NCI-H187 (cell line): Measurements from ENCODE around the gene KAZALD1.
"Not testable (repeated sequence)": the region's sequence is repeated elsewhere in the genome, so short reads cannot be mapped to it uniquely, and the experiment has no call there.

Source experiments
- DNase-seq, 2 experiments: peaks; one replicate each; lab custom pipeline; 2025; lab: John Stamatoyannopoulos, UW

The KAZALD1 gene

DNA sequence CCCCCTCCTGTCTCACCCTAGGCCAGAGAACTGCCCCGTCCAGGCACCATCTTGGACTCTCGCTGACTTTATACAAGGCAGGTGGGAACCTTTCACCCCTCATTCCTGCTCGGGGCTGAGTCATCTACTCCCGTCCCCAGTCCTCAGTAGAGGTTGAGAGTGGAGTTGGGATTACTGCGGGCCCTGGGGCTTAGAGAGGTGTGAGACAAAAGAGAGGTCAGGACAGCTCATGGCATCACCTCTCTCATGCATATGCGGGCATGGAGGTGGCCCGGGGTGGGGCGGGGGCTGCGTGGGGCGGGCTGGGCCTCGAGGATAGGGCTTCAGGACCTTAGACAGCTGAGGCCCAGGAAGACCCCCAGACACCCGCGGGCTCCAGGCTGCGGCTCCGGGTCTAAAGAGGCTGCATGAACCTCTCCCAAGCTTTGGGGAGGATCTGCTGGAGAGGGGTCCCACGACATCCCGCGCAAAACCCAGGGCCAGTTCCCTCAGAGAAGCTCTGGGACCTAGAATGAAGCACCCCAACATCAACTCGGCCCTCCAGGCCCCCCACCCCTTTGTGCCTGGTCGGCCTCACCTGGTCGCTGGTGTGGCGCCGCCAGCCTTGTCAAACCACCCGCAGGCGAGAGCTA lies 31.2 kb upstream of the KAZALD1 start:
- DNase-seq: no peak

DNA sequence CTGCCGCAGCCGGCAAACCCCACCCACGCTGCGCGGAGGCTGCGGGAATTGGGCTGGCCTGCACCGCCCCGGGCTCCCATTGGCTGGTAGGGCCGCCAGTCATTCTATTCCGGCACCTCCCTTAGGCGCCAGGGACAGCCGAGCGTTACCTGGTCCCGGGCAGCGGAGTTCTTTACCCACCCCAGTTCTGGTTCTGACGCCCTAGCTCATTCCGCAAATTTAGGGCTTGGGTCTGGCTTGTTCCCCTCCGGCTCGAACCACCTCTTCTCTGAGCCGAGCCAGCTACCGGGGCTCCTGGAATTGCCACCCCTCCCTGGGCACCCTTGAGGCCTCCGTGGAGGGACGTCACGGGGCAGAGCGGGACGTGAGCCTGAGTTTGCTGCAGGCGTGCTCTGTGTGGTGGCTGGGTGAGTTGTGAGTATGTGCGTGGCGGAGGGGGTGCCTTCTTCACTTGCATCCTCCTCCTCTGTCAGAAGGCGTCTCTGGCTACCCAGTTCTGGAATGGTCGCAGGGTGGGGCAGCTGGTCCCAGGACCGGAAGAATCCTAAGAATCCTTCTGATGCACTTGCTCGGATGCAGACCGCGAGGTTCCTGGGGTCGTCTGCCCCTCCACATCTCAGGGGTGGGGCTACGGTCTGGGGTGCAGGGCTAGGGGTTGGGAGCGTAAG lies 30.5 kb upstream of the KAZALD1 start, which contains the start of the genes PDZD7 and SFXN3:
Gene PDZD7 (minus strand): TSS at position 2 of the 668 bp plus-strand sequence. CDS start 910 bp downstream, outside the sequence.
Gene SFXN3 (plus strand): TSS at position 107 of the 668 bp plus-strand sequence. CDS start 3,461 bp downstream, outside the sequence.
- peak; percentile 77 to 86 for DNase-seq

DNA sequence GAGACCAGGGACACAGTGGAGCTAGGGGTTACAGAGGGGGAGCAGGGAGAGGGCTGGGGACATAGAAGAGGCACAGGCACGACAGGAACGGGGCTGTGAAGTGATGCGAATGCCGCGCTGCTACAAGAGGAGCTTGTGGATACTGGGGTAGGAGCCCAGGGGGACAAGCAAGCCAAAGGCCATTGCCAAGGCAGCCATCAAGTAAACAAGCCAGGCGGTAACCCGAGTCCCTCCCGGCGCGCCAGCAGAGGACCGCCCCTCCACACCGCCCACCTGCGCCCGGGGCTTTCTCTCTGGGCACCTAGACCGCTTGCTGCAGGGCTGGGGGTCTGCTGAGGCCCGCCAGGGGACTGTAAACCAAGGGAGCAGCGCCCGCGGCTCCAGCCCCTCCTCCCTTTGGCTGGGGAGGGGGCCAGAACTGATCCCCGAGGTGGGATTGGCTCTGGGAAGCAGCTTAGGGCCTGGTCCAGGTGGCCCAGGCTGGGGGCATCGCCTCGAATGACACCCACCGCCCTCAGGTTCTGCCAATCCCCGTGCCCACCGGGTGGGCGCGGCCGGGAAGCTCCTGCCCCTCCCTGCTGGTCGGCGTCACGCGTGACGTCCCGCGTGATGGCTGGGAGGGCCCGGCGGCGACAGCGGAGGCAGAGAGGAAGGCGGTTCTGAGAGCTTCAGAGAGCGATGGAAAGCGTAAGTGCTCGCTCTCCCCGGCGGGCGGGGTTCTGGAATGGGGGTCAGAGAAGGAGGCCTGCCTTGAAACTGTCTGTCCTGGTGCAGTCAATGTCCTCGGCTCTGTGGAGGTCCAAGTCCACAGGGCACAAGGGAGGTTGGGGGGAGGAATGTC lies 29.8 kb upstream of the KAZALD1 start:
- DNase-seq: peak; percentile 12 to 18

DNA sequence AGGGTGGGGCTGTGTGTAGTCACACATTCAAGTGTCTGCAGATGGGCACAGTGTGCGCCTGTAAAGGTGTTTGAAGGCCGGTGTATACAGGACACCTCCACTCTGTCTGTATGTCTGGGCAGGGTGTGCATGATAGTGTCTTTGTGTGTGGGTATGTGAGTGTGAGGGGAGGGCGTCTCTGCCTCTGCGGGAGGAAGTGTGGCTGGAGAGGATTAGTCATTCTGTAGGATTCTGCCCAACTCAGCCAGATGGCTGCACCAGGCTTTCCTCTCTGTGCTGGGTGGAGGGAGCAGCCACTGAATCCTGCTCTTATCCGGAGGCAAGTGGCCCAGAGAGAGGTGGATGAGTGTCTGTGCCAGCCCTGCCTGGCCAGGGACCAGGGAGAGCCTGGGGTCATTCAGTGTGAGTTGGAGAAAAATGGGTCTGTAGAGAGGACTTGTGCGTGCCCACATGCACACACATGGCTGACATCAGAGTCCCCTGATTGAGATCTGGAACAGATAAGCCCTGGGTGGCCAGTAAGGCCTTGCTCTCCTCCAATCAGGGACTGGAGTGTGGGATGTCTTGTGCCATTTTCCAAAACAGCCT lies 29.1 kb upstream of the KAZALD1 start:
- no peak for DNase-seq

DNA sequence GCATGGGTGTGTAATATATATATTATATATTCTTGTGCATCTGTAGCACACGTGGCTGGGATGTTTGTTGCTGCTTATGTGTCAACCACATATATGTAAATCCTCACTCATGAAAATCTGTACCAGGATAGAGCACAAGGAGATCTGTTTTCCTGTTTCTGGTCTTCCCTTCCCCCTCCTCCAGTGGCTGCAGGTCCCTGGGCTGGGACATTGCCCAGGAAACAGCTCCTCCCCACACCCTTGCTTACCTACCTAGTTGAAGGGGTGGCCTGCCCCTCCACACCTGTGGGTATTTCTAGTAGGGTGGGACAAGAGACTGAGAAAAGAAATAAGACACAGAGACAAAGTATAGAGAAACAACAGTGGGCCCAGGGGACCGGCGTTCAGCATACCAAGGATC lies 28.5 kb upstream of the KAZALD1 start:
- DNase-seq: no peak

DNA sequence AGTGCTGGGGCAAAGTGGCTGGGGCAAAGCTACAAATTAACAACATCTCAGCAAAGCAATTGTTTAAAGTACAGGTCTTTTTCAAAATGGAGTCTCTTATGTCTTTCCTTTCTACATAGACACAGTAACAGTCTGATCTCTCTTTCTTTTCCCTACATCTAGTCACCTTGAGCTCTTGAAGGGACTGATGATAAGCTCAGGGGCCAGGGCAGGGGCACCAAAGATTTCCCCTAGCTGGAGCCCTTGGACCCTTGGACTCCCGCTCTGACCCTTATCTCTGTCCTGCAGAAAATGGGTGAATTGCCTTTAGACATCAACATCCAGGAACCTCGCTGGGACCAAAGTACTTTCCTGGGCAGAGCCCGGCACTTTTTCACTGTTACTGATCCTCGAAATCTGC lies 27.4 kb upstream of the KAZALD1 start:
- not testable (repeated sequence) for DNase-seq

DNA sequence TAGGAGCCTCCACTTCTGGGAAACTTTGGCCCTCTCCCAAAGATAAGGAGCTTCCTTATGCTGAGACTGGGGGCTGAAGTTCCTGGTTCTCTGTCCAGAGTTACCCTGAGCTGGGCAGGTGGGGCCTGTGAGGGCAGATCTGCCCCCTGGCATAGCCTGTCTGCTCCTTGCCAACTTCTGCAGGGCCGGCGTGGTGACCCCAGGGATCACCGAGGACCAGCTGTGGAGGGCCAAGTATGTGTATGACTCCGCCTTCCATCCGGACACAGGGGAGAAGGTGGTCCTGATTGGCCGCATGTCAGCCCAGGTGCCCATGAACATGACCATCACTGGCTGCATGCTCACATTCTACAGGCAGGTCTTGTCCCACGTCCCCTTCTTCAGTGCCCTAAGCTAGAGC lies 26.5 kb upstream of the KAZALD1 start:
- DNase-seq: no peak

DNA sequence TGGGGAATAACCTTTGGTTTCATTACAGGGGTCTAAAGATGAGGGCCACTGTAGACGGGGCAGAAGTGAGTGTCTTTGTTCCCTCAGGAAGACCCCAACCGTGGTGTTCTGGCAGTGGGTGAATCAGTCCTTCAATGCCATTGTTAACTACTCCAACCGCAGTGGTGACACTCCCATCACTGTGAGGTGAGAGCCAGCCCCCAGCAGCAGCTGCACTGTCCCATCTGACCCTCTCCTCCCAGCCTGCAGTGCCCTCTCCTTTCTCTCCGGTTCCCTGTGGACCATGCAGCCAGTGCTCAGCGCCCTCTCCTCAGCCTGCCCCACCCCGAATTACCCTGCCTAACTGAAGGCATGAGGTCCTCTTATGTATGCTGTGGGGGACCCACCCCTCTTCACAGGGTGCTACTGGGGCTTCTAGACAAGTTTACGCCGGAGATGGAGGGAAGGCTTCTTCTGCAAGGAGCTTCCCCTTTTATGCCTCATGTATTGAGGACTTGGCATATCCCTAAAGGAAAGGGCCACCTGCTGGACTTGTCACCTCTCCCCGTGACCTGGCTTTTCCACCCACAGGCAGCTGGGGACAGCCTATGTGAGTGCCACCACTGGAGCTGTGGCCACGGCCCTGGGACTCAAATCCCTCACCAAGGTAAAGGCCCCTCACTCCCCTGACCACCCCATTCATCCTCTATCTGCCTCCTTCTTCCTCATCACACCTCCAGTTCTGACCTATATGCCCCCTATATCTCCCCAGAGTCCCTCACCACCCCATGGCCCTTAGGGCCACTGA lies 25.7 kb upstream of the KAZALD1 start:
- DNase-seq: no peak

DNA sequence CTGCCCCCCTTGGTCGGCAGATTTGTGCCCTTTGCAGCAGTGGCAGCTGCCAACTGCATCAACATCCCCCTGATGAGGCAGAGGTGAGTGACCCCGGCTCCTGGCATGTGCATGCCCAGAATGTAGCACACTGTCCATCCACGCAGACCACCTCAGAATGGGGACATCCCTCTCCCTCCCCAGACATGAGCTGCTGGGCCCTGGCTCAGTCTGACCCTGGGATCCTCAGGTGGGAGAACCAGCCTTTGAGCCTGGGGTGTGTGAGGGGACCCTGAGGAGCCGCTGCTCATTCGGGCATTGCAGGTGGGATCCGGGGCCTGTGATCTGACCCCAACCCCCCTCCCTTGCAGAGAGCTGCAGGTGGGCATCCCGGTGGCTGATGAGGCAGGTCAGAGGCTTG lies 25.1 kb upstream of the KAZALD1 start:
- DNase-seq: no peak

DNA sequence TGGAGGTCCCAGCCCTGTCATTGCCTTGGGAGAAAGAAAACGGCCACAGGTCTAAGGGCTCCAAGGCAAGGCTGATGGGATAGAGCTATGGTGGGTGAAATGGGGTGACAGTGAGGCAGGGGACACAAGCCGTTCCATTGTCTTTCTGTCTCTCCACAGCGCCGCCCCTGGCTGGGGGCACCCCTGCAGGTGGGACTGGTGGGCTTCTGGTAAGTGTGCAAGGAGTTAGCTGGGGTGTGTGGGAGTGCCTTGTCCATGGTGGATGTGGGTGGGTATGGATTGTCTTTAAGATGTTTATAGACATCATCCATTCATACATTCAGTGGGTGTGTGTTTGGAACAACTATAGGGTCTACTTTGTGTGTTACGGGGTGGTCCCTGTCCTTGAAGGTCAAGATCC lies 23.3 kb upstream of the KAZALD1 start:
- no peak for DNase-seq

DNA sequence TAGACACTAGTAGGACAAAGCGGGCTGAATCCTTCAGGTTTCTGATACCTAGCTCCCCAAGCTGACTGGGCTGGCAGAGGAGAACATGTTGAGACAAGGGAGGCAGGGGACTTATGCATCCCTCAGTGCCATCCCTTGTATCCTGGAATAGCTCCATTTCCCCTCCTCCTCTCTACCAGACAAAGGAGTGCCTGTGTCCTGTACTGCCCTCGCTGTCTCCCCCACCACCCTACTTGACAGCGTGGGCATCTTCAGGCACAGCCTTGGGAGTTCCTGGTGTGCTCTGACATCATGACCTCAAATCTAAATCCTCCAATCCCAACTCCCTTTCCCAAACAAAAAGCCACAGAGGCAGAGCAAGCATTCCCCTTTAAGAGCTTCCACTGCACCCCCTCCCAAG lies 21.7 kb upstream of the KAZALD1 start:
- DNase-seq: no peak

DNA sequence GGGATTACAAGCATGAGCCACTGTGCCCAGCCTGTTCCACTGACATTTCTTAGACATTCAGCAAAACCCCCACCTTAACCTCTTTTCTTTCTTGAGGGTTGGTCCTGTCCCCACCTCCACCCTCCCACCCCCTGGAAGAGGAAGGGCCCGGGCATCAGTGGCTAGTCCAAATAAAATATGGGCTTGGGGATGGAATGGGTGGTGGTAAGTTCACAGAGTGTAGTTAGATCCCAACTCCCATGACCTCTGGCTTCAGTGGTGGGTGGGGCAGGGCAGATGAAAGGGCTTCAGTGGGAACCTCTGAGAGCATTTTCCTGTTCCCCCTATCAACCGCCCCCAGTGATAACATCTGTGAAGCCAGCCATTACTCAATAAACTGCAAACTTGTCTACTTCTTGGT lies 20.9 kb upstream of the KAZALD1 start:
- no peak for DNase-seq

DNA sequence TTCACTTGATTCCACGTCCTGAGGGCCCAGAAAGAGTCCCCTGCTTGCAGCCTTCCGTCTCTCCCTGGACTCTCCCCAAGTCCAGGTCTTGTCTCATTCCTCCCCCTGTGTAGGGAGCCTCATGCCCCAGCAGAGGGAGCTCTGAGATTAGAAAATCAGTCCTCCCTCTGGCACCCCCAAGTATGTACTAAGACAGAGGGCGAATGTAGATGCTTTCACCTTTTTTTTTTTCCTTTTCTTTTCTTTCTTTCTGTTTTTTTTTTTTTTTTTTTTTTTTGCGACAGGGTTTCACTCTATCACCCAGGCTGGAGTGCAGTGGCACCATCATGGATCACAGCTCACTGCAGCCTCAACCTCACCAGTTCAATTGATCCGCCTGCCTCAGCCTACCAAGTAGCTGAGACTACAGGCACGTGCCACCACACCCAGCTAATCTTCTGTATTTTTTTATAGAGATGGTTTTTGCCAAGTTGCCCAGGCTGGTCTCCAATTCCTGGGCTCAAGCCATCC lies 20.5 kb upstream of the KAZALD1 start:
- DNase-seq: peak; percentile 8 to 58

DNA sequence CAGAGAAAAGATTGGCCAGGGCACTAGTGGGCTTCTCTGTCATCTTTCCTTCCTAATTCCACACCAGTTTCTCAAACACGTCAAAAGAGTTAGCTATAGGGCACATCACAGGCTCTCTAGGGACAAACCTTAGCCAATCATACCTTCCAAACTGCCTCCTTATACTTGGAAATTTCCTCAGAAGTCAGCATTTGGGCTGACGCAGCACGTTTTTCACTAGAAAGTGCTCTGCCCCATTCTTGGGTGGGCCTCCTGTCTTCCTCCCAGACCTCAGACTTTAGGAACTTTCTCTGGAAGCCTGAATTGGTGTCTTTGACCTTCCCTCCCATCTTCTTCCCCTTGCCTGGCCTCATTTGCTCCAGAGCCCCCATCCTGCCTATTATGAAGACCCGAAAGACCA lies 19.7 kb upstream of the KAZALD1 start:
- no peak for DNase-seq

DNA sequence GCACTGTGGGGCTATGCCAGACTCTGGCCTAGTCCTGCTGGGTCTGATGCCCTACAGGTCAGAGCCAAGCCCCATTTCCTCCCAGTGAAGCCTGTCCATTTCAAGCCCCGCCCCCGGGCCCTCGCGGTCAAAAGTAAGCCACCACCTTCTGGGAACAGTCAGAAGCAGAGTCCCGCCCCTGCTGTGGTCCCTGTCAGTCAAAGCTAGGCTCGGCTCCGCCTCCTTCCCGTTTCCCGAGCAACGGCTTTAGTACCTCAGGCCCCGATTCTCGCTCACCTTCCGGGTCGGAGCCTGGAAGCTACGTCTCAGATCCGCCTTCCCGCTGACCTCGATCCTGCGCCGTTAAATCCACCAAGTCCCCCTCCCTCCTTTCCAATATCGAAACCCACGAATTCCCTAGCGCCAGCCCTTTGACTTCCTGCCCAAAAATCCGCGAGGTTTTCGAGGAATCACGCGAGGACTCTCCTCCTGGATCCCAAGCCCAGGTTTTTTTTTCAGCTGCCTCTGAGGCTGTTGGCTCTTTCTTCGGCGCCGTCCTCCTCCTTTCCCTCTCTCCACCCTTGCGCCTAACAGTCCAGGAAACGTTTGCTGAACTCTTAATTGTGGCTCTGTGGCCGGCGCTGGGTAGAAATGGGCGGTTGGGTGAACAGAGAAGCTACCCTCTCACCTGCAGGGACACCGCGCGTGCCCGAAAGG lies 19.0 kb upstream of the KAZALD1 start:
- peak; percentile 84 to 85 for DNase-seq

DNA sequence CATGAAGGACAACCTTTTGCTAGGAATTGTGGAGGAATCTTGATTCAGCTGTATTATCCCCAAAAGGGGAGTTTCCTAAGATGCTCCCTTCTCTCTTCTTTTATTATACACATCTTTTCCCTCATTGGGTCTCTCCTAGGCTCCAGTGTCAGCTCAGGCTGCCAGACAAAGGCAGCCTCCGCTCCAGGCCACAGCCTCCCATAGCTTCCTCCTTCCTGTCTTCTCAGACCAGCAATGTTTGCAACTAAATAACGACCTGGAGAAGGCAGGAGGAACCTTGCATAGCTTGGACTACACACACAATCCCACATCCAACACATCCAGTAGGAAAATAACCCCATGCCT lies 18.5 kb upstream of the KAZALD1 start:
- no peak for DNase-seq

DNA sequence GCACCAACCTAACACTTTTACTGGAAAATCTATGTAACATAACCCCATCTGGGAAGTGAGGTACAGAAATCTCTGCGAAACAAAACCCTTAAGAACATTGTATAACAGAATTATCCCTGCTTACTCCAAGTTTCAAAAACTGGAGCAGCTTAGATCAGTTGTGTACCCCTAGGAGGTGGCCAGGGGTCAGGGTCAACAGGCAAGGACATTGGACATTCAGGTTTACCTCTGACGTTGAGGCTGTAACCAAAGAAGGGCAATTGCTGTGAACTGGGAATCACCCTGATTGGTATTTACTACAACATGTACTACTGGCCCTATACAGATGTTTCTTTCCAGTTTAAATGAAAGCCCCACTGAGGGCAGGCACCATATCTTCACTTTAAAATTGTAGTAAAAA lies 17.7 kb upstream of the KAZALD1 start:
- no peak for DNase-seq

DNA sequence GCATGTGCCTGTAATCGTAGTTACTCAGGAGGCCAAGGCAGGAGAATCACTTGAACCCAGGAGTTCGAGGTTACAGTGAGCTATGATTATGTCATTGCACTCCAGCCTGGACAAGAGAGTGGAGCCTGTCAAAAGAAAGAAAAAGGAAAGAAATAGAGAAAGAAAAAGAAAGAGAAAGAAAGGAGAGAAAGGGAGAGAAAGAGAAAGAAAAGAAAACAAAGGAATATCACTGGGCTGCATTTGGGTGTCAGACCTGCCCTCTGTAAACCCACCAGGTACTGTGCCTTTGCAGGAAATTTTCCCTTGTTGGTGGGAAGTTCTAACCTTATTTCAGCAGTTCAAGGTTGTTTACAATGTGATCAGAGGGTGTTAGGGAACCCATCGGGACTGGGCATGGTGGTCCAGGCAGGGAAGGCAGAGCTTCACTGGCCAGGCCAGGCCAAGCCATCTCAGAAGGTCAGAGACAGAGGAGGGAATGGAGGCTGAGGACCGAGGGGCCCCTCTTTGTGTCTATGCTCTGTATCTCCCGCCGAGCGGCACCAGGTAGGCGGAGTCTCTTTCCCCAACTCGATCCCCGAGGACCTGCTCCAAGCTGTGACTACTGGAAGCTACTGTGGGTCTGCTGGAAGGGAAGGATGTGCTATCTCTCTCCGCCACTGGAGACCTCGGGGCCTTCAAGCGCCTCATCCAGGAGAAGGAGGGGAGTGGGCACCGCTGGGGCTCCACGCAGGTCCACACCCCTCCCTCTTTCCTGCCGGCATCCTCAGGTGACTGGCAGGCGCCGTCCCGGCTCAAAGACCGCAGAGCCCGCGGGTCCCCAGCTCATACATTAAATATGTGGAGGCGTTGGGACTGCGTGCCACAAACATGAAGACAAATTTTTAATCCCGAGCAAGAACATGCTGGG lies 15.2 kb upstream of the KAZALD1 start:
- peak; percentile 34 to 58 for DNase-seq

DNA sequence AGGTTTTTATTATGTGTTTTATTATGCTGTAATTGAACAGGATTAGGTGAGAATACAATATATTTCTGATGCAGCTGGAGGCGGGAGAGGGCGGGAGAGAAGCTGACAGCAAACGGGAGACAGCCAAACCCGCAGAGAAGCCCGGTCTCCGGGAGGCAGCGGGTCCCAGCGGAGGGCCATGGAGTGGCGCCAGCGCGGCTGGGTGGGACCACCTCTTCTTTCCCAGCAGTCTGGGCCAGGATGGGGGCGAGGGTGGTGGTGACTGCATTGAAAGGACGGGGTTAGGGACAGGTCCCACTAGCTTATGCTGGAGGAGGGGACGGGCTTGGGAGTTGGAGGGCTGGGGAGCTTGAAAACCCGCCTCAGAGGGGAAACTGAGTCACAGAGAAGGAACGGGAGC lies 14.5 kb upstream of the KAZALD1 start:
- DNase-seq: no peak
